Caco-2 (cell line): ENCODE measurements around the gene GLUD1. TPM values are rescaled to one million over a fixed set of nuclear protein-coding genes. Genes with fewer than 3 reads are reported as not detected.

Experiments
- BruUV-seq: library from RNA; stranded (reverse); fragments of 400-500 nt; replicated peaks from 2 replicates; lab custom pipeline; 2021; lab: Mats Ljungman, UMichigan
- CTCF ChIA-PET: fragments of 300-600 bp; sonication (Branson Sonifier 250); formaldehyde crosslinking; loops from one replicate; lab custom pipeline; 2022; ENCODE audit warnings: antibody characterized with exemption; lab: Charles Lee
- POLR2A ChIA-PET: fragments of 300-600 bp; sonication (Branson Sonifier 250); formaldehyde crosslinking; loops from one replicate; lab custom pipeline; 2022; ENCODE audit warnings: antibody characterized with exemption; lab: Charles Lee
- DNase-seq, 2 experiments: peaks; one replicate each; pipeline versions ENCODE4 v3.0.0 to v3.0.0-alpha.2; 2020 to 2022
- H3K27me3 ChIP-seq: replicated peaks from 2 replicates; pipeline ENCODE4 v1.6.0; 2011; ENCODE audit warnings: low read length; ENCODE audit not compliant: control insufficient read depth, insufficient read depth
- H3K36me3 ChIP-seq: 2 replicates; pipeline ENCODE4 v1.5.1; 2011; ENCODE audit warnings: low read length; ENCODE audit not compliant: control insufficient read depth, insufficient read depth
- H3K4me1 ChIP-seq: fragments of 250-450 bp; sonication (Bioruptor Pico); 2 replicates; pipeline ENCODE4 v1.5.1; 2020; ENCODE audit warnings: mild to moderate bottlenecking
- H3K4me3 ChIP-seq: 2 replicates; pipeline ENCODE4 v1.5.1; 2011; ENCODE audit warnings: low read depth, mild to moderate bottlenecking, control low read depth, low read length
- H3K9me3 ChIP-seq: fragments of 250-450 bp; sonication (Bioruptor Pico); 2 replicates; pipeline ENCODE4 v1.5.1; 2020; ENCODE audit warnings: mild to moderate bottlenecking, moderate library complexity
- H3K27ac Mint-ChIP-seq: one replicate; pipeline ENCODE4 v1.8.0; 2022; ENCODE audit warnings: mixed read lengths; ENCODE audit not compliant: unreplicated experiment
- H3K27me3 Mint-ChIP-seq: one replicate; pipeline ENCODE4 v1.8.0; 2022; ENCODE audit warnings: mixed read lengths; ENCODE audit not compliant: insufficient read depth, unreplicated experiment
- H3K36me3 Mint-ChIP-seq: one replicate; pipeline ENCODE4 v1.8.0; 2022; ENCODE audit warnings: mild to moderate bottlenecking, mixed read lengths; ENCODE audit not compliant: insufficient read depth, unreplicated experiment
- H3K4me1 Mint-ChIP-seq: one replicate; pipeline ENCODE4 v1.8.0; 2022; ENCODE audit warnings: low read depth, mixed read lengths; ENCODE audit not compliant: unreplicated experiment
- H3K4me3 Mint-ChIP-seq: one replicate; pipeline ENCODE4 v1.8.0; 2022; ENCODE audit warnings: mild to moderate bottlenecking, moderate library complexity, mixed read lengths; ENCODE audit not compliant: unreplicated experiment
- H3K9me3 Mint-ChIP-seq: one replicate; pipeline ENCODE4 v1.8.0; 2022; ENCODE audit warnings: mixed read lengths; ENCODE audit not compliant: unreplicated experiment
- intact Hi-C: fragments of 100-400 bp; cut with micrococcal nuclease; formaldehyde crosslinking; loops from one replicate; pipeline ENCODE4 v1.10.0; 2022; ENCODE audit not compliant: unreplicated experiment
- total RNA-seq: library from RNA; stranded (reverse); gene quantifications from 2 replicates; pipeline ENCODE4 v1.2.3, GENCODE V29; 2022
- TF ChIP-seq, protein P1 (sequence below), 2 experiments: fragments of 200-600 bp in 1 of 2; IDR thresholded peaks; 1 replicate in 1 of 2; 2 replicates in 1 of 2; pipeline versions ENCODE4 v1.5.1 to v1.8.0; 2011 to 2022; ENCODE audit warnings: antibody characterized with exemption in 1 of 2, control low read depth in 1 of 2, inconsistent platforms in 1 of 2, low read depth in 1 of 2, low read length in 1 of 2, mild to moderate bottlenecking in 1 of 2, moderate library complexity in 1 of 2; ENCODE audit not compliant: insufficient read depth in 1 of 2, severe bottlenecking in 1 of 2, unreplicated experiment in 1 of 2

Gene GLUD1
- total RNA-seq, 1 experiment from 2014 or later = 767 TPM

DNA sequence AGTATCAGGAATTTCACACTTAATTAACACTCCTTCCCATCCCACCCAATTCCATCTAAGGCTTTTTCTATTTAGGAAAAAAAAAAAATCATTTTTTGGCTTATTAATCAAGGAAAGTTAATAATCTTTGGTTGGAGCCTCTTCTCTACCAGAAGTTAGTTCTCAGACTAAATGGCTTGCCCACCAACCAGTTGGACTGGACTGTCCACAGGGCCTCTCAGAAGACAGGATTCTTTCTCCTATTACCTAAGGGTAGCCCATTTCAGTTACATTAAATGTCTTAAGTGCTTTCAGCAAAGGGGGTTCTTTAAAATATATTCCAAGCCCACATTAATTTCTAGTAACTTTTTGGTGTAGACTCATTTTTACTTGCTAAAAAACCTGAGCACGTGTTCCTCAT lies 35.2 kb downstream of the GLUD1 start:
- intact Hi-C loops = no loop called here
- Histone ChIP-seq H3K36me3 (peaks cover 8% of the 10 kb centered on the region), H3K9me3 (no peaks in the 10 kb centered on the region), H3K27me3 (no peaks in the 10 kb centered on the region), H3K4me3 (no peak overlapping the region), H3K4me1 (no peaks in the 10 kb centered on the region)
- no TSS peak for BruUV-seq
- H3K4me3 Mint-ChIP-seq = no peak overlapping the region
- H3K36me3 Mint-ChIP-seq = peaks cover 82% of the 10 kb centered on the region
- POLR2A ChIA-PET = no interaction called here
- no peaks in the 10 kb centered on the region for H3K4me1 Mint-ChIP-seq
- CTCF ChIA-PET = no interaction called here
- no peak overlapping the region for H3K27ac Mint-ChIP-seq
- DNase-seq = no peak
- H3K27me3 Mint-ChIP-seq = no peaks in the 10 kb centered on the region
- TF ChIP-seq, protein P1, sequence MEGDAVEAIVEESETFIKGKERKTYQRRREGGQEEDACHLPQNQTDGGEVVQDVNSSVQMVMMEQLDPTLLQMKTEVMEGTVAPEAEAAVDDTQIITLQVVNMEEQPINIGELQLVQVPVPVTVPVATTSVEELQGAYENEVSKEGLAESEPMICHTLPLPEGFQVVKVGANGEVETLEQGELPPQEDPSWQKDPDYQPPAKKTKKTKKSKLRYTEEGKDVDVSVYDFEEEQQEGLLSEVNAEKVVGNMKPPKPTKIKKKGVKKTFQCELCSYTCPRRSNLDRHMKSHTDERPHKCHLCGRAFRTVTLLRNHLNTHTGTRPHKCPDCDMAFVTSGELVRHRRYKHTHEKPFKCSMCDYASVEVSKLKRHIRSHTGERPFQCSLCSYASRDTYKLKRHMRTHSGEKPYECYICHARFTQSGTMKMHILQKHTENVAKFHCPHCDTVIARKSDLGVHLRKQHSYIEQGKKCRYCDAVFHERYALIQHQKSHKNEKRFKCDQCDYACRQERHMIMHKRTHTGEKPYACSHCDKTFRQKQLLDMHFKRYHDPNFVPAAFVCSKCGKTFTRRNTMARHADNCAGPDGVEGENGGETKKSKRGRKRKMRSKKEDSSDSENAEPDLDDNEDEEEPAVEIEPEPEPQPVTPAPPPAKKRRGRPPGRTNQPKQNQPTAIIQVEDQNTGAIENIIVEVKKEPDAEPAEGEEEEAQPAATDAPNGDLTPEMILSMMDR (IDR thresholded peaks at IDR 0.05; ENCODE audit: insufficient read depth in 1 of 2, low read depth in 1 of 2, low read length in 1 of 2, severe bottlenecking in 1 of 2, unreplicated experiment in 1 of 2) = no peak
- no peaks in the 10 kb centered on the region for H3K9me3 Mint-ChIP-seq

DNA sequence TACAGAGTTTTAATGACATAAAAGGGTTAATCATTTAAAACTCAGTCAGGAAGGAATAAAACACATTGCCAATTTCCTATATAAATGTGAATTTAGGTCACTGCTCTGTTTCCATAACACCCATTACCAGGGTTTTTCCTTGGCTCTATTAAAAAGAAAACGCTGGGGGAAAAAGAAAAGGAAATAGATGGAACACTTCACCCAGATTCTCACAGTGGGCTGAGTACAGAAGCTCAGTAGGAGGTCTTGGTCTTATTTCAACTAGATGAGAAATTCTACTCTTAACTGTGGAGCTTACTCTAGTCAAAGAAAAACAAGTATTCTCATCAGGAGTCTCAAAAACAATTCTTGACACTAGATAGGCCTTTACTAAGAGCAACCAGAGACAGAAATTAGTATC lies 36.5 kb downstream of the GLUD1 start:
- TF ChIP-seq, protein P1 (IDR thresholded peaks at IDR 0.05; ENCODE audit: insufficient read depth in 1 of 2, low read depth in 1 of 2, low read length in 1 of 2, severe bottlenecking in 1 of 2, unreplicated experiment in 1 of 2) = no peak
- Mint-ChIP-seq H3K4me1 (no peaks in the 10 kb centered on the region), H3K27ac (no peak overlapping the region), H3K4me3 (no peak overlapping the region), H3K36me3 (peaks cover 70% of the 10 kb centered on the region), H3K27me3 (no peaks in the 10 kb centered on the region), H3K9me3 (no peaks in the 10 kb centered on the region)
- CTCF ChIA-PET = no interaction called here
- no peaks in the 10 kb centered on the region for H3K4me1 ChIP-seq
- no peaks in the 10 kb centered on the region for H3K9me3 ChIP-seq
- intact Hi-C loops = no loop called here
- no peaks in the 10 kb centered on the region for H3K27me3 ChIP-seq
- peaks cover 10% of the 10 kb centered on the region for H3K36me3 ChIP-seq
- no peak overlapping the region for H3K4me3 ChIP-seq
- POLR2A ChIA-PET = no interaction called here
- no peak for DNase-seq
- no TSS peak for BruUV-seq

DNA sequence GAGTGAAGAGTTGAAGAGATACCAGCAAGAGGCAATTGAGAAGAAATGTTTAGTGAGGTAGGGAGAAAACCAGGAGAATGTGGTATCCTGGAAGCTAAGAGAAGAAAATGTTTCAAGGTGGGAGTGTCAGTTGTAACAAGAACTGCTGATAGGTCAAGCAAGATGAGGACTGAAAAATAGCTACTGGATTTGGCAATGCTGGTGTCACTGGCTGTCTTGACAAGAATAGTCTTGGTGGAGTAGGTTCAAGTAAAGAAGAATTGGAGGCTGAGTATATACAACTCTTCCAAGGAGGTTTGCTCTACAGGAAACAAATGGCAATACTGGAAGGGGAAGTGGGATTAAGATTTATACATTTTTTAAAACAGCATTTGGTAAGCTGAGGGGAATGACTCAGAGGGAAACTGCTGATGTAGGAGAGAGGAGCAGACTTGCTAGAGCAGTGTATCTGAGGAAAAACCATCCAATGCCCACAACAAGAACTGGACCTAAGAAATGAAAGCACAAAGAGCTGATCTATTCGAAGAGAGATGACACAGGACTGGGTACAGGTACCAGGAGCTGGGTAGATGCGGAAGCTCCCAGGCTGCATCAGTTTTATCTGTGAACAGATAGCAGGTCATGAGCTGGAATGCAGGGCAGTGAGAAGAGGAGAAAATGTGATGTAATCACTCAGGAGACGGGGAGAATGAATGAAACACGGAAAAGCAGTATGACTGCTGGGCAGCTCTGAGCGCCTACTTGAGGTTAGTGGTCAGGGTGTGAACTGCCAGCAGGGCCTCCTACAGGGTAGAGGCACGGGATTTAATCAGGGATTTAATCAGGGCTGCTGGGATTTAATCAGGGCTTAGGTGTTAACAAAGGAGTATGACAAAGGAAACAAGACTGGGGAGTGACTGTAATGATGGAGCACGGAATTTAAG lies 40.0 kb downstream of the GLUD1 start:
- no peak overlapping the region for H3K4me3 Mint-ChIP-seq
- POLR2A ChIA-PET = no interaction called here
- H3K27ac Mint-ChIP-seq = no peak overlapping the region
- TF ChIP-seq, protein P1 (IDR thresholded peaks at IDR 0.05; ENCODE audit: insufficient read depth in 1 of 2, low read depth in 1 of 2, low read length in 1 of 2, severe bottlenecking in 1 of 2, unreplicated experiment in 1 of 2) = no peak
- no peaks in the 10 kb centered on the region for H3K4me1 Mint-ChIP-seq
- no peaks in the 10 kb centered on the region for H3K9me3 Mint-ChIP-seq
- H3K4me1 ChIP-seq = no peaks in the 10 kb centered on the region
- H3K9me3 ChIP-seq = no peaks in the 10 kb centered on the region
- H3K27me3 ChIP-seq = no peaks in the 10 kb centered on the region
- H3K27me3 Mint-ChIP-seq = no peaks in the 10 kb centered on the region
- intact Hi-C loops = no loop called here
- no peak for DNase-seq
- CTCF ChIA-PET = interaction anchor here (0.9 kb wide), 1 partner anchor 89 kb away, joined by 3 read pairs; no protein-coding TSS in a partner anchor
- H3K36me3 Mint-ChIP-seq = peaks cover 59% of the 10 kb centered on the region
- no TSS peak for BruUV-seq
- H3K4me3 ChIP-seq = no peak overlapping the region
- H3K36me3 ChIP-seq = peaks cover 10% of the 10 kb centered on the region
